NB4 (cell line): Measurements from ENCODE around the gene CAMSAP1.

Experiments used
- MYC ChIP-seq: IDR thresholded peaks from 2 replicates; pipeline ENCODE4 v1.6.1; 2011; ENCODE audit warnings: low read depth, low read length
- POLR2A ChIP-seq: IDR thresholded peaks from 2 replicates; pipeline ENCODE4 v1.6.1; 2011; ENCODE audit warnings: mild to moderate bottlenecking; ENCODE audit not compliant: insufficient read length; ENCODE audit errors: extremely low read depth
- TF ChIP-seq, protein P1 (sequence below): IDR thresholded peaks from one replicate; pipeline ENCODE4 v1.5.1; 2012; ENCODE audit warnings: low read depth, low read length

DNA sequence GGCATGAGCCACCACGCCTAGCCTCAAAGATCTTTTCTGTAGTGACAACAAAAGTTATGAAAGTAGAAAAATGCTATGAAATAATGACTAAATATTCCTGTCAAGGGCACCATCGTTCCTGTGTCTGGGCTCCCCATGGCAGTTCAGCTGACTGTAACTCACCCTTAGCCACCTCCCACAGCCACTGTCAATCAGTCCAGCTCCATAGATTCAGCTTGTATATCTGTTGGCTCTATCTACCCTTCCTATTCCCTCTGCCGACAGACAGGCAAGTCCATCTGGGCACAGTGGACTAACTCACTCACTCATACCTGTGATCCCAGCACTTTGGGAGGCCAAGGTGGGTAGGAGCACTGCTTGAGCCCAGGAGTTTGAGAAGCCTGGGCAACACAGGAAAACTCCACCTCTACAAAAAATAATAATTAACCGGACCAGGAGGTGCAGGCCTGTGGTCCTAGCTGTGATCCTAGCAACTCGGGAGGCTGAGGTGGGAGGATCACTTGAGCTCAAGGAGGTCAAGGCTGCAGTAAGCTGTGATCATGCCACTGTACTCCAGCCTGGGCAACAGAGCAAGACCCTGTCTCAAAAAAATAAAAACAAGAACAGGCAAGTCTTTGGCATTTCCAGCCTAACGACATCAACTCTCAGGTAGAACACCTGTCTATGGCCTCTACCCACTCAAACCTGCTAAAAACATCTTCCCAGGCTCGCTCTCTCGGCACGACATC is 6.2 kb downstream of the CAMSAP1 start:
- TF ChIP-seq MYC (no peak), POLR2A (no peak)
- TF ChIP-seq, protein P1, sequence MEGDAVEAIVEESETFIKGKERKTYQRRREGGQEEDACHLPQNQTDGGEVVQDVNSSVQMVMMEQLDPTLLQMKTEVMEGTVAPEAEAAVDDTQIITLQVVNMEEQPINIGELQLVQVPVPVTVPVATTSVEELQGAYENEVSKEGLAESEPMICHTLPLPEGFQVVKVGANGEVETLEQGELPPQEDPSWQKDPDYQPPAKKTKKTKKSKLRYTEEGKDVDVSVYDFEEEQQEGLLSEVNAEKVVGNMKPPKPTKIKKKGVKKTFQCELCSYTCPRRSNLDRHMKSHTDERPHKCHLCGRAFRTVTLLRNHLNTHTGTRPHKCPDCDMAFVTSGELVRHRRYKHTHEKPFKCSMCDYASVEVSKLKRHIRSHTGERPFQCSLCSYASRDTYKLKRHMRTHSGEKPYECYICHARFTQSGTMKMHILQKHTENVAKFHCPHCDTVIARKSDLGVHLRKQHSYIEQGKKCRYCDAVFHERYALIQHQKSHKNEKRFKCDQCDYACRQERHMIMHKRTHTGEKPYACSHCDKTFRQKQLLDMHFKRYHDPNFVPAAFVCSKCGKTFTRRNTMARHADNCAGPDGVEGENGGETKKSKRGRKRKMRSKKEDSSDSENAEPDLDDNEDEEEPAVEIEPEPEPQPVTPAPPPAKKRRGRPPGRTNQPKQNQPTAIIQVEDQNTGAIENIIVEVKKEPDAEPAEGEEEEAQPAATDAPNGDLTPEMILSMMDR: no peak
